Bronchial epithelial cell (primary cell): ENCODE measurements around the gene P2RY12. TPM values are rescaled to one million over a fixed set of nuclear protein-coding genes. Genes with fewer than 3 reads are reported as not detected.

ENCODE experiments used
- DNase-seq: peaks from one replicate; pipeline ENCODE4 v3.0.0-alpha.2; 2010; ENCODE audit warnings: low read depth
- FAIRE-seq: peaks from 2 replicates; lab custom pipeline; 2011; peaks lifted over from hg19 to GRCh38; lab: Jason Lieb, UNC
- H3K27me3 ChIP-seq: 2 replicates; pipeline ENCODE4 v1.5.1; 2011; ENCODE audit warnings: low read length; ENCODE audit not compliant: control insufficient read depth, insufficient read depth
- H3K36me3 ChIP-seq: 2 replicates; pipeline ENCODE4 v1.5.1; 2011; ENCODE audit warnings: low read length; ENCODE audit not compliant: control insufficient read depth, insufficient read depth
- H3K4me3 ChIP-seq: 2 replicates; pipeline ENCODE4 v1.5.1; 2011; ENCODE audit warnings: mild to moderate bottlenecking, low read depth, low read length, control low read depth
- CTCF ChIP-seq: IDR thresholded peaks from 2 replicates; pipeline ENCODE4 v1.5.1; 2011; ENCODE audit warnings: mild to moderate bottlenecking, moderate library complexity, low read length, control low read depth, inconsistent platforms; ENCODE audit not compliant: insufficient read depth, severe bottlenecking
- total RNA-seq: library from RNA; depleted of rRNA; stranded (reverse); fragments of >200 nt; gene quantifications from 2 replicates; pipeline ENCODE4 v1.2.1, GENCODE V29; 2014

Gene P2RY12
- total RNA-seq, 1 donor from 2014 or later = not detected

DNA sequence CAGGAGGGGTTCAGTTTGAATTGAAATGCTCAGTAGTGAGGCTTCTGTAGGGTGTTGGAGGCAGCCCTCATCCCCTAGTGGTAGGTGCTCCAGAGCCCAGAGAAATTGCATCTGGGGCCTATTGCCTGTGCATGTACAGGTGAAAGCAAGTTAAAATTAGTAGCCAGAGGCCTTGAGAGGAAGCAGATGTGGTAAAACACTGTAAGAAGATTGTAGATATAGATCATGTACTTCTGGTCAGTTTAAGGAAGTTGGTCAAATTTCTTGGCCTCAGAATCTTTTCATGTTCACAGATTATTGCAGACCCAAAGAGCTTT, 41.7 kb upstream of the P2RY12 start:
- FAIRE-seq = no peak
- no peak for DNase-seq
- no peaks in the 10 kb centered on the region for H3K36me3 ChIP-seq
- no peak overlapping the region for H3K4me3 ChIP-seq
- no peak for TF ChIP-seq CTCF
- H3K27me3 ChIP-seq = no peaks in the 10 kb centered on the region

DNA sequence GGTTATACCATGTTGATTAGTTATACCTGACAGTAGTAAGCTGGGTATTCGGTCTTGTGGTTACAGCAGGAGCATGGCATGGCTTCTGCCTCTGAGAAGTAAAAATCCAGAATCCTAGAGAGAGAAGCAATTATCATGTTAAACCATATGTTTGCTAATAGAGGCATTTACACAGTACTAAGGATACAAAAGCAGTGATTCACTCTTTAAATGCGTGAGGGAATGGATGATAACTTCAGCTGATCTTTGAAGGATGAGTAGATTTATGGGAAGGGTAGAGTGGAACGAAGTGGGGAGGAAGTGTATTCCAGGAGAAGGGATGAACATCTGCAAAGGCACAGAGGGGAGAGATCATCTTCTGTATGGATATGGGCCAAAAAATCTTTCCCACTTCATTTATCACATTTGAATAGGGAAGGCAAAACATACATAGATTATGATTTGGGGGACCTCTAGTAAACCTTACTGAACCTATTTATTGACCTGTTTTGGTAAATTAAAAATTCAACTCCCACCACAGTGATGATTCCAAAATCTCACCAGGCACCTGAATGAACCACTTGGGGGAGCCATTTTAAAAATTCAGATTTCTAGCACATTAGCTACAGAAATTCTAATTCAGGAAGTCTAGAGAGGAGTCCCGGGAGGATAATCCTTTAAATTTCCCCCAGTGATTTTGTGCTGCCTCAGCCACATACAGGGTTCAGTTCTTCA, 41.2 kb upstream of the P2RY12 start:
- H3K36me3 ChIP-seq = no peaks in the 10 kb centered on the region
- FAIRE-seq = no peak

DNA sequence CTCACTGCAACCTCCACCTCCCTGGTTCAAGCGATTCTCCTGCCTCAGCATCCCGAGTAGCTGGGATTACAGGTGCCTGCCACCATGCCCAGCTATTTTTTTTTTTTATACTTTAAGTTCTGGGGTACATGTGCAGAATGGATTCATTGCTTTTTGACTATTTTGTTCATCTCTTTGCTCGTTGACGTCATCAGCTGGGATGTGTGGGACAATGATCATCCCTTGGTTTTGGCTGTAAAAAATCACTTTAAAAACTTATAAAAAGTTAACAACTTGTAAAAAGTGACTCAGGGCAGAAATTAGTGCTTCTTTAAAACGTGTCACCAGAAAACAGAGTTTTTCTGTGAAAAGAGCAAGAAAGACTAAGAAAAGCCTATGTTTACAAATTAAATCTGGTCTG, 38.5 kb upstream of the P2RY12 start:
- Histone ChIP-seq H3K27me3 (no peaks in the 10 kb centered on the region), H3K4me3 (no peak overlapping the region), H3K36me3 (no peaks in the 10 kb centered on the region)
- FAIRE-seq (no peak), DNase-seq (no peak)
- TF ChIP-seq CTCF = no peak

More for the DNA sequence above, 41.2 kb upstream of the P2RY12 start:
- Histone ChIP-seq H3K27me3 (no peaks in the 10 kb centered on the region), H3K4me3 (no peak overlapping the region)
- no peak for TF ChIP-seq CTCF
- no peak for DNase-seq

DNA sequence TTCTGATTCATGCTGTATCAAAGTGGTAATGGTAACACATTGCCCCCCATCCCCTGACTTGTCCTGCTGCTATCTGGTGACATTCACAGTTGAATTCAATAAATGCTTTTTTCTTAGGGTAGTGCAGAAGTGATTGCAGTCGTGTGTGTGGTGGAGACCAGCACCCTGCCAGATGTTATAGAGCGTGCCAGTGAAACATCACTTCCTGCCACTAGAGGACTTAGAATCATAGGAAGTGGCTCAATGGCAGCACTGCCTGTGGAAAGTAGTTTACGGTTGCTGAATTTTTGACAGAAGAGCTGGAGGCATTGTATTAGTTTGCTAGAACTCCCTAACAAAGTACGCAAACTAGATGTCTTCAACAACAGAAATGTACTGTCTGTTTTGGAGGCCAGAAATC, 37.4 kb upstream of the P2RY12 start:
- H3K36me3 ChIP-seq = no peaks in the 10 kb centered on the region
- H3K4me3 ChIP-seq = no peak overlapping the region
- DNase-seq (no peak), FAIRE-seq (no peak)
- no peaks in the 10 kb centered on the region for H3K27me3 ChIP-seq
- no peak for TF ChIP-seq CTCF

DNA sequence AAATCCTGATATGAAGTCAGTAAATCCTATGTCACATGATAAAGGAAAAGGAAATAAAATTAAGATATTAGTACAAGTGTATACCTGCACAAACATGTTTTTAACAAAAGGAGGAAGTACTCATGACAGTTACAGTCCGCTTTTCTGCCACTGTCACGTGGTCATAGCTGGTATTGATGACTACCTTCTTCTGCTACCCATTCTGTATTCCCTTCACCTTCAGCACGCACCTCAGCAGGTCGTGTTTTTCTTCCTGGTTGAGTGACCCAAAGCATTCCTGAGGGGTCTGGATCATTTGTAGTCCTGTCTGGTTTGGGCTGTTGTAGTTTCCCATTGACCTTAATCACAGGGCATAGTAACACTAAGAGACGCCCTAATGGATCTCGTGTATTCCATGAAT, 35.3 kb upstream of the P2RY12 start:
- H3K4me3 ChIP-seq = no peak overlapping the region
- no peaks in the 10 kb centered on the region for H3K27me3 ChIP-seq
- FAIRE-seq = no peak
- no peaks in the 10 kb centered on the region for H3K36me3 ChIP-seq
- no peak for DNase-seq
- TF ChIP-seq CTCF = no peak

GRCh38 chr3:151415289-151415688, 30.7 kb upstream of the P2RY12 start:
- no peak for FAIRE-seq
- TF ChIP-seq CTCF = no peak
- no peak overlapping the region for H3K4me3 ChIP-seq
- no peaks in the 10 kb centered on the region for H3K27me3 ChIP-seq
- no peak for DNase-seq
- no peaks in the 10 kb centered on the region for H3K36me3 ChIP-seq
